GM12872 (cell line): ENCODE data around the gene SLCO4A1.

ENCODE experiments used
- CTCF ChIP-seq: IDR thresholded peaks from 3 replicates; pipeline ENCODE4 v1.5.1; 2011; ENCODE audit warnings: low read depth, mild to moderate bottlenecking, low read length, moderate library complexity; ENCODE audit not compliant: insufficient read depth

Gene SLCO4A1

GRCh38 chr20:62685781-62686555, 43.7 kb downstream of the SLCO4A1 start:
- no peak for TF ChIP-seq CTCF

GRCh38 chr20:62686869-62687830, 44.8 kb downstream of the SLCO4A1 start:
- no peak for TF ChIP-seq CTCF

- TF ChIP-seq CTCF = no peak
Measured at GRCh38 chr20:62688083-62688482, 45.8 kb downstream of the SLCO4A1 start.

- TF ChIP-seq CTCF = no peak
Measured at GRCh38 chr20:62688855-62689460, 46.7 kb downstream of the SLCO4A1 start.

GRCh38 chr20:62689861-62690260, 47.6 kb downstream of the SLCO4A1 start:
- TF ChIP-seq CTCF = no peak

- TF ChIP-seq CTCF = no peak
Measured at GRCh38 chr20:62690261-62690820, 48.0 kb downstream of the SLCO4A1 start.

GRCh38 chr20:62691487-62691886, 49.2 kb downstream of the SLCO4A1 start:
- no peak for TF ChIP-seq CTCF
